ENCODE data around the gene TBX18.

TBX18 gene

GRCh38 chr6:84753173-84753572 is 11.2 kb downstream of the TBX18 start:
- no peak overlapping the region for H3K27ac ChIP-seq
- no peak for DNase-seq (ENCODE audit: low read depth, low spot score)

DNA sequence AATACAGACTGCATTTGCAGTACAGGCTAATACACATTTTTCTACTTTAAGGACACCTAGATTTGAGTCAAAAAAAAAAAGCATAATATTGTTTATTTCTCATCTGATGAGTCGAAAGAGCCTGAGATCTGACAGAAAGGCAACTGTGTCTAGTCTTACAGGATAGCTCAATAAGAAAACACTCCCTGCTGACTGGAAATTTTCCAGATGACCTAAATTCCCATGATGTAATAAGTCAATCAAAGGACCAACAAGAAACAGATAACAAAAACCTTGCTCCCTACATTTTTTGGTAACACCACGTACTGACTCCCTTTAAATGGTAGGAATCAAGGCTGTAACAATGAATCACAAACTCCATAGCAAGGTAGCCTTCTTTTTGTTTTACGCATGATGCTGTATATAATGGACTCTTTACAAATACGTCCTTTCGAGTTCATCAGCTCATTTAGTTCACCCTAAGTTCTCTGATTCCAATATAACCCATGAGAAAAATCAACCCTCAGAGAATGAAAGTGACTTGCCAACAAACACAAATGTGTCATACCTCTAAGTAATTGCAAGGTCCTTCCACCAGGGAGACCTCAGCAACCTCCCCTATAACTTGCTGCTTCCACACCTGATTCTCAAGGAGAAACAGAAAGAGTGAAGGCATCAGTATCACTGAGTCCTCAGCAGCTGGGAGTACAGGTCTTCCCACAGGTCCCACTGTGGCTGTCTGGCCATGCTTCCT is 12.1 kb downstream of the TBX18 start:
- no peak for DNase-seq (ENCODE audit: low read depth, low spot score)
- H3K27ac ChIP-seq: no peak overlapping the region

DNA sequence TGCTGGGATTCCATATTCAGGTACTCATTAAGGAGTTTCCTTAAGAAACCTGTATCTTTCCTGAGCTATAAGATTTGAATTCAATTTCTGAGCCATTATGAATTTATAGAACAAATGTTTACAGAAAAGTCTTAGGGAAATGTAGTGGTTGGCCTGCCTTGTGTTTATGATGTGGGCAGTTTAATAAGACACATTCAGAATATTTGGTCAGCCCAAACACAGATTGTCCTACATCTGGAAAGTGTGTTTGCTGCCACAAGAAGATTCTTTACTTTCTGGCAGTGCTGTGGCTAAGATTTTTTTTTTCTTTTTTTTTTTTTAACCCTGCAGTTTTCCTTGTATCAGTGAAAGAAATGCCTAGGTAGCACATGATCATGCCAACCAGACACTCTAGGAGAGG is 15.2 kb downstream of the TBX18 start:
- no peak overlapping the region for H3K27ac ChIP-seq
- no peak for DNase-seq (ENCODE audit: low read depth, low spot score)

DNA sequence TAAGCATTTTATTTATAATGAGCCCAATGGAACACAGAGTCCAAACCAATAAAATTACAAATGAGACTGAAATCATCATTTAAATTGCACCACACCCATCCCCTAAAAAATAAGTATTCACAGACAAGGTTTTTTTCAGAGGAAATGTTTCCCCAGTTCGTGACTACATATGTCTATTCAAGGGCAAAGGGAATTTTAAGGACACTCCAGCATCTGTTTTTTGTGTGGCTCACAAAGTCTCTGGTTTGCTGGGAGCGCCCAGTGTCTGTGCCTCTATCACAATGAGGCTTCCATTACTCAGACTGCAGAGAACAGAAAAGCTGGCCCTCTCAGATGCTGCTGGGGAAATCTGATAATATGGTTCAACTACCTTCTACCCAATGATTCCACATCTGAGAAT is 16.0 kb downstream of the TBX18 start:
- no peak for DNase-seq (ENCODE audit: low read depth, low spot score)
- H3K27ac ChIP-seq: no peak overlapping the region

DNA sequence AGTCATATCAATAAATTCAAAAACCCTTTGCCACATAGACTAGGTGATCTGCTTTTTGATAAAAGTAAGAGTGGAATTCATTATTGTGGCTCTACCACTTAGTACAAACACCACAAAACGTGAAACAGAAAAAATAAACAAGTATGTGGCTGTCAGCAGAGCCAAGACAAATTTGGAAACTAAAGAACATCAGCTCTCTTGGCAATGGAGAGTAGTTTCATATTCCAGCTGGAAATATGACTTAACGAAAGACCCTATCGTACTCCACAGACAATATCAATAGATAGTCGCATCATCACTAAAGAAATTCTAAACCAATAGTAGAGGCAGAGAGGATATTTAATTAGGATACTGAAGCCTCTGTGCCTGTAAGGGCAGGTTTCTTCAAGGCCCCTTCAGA is 20.8 kb downstream of the TBX18 start:
- no peak for DNase-seq (ENCODE audit: low read depth, low spot score)
- H3K27ac ChIP-seq: no peak overlapping the region

DNA sequence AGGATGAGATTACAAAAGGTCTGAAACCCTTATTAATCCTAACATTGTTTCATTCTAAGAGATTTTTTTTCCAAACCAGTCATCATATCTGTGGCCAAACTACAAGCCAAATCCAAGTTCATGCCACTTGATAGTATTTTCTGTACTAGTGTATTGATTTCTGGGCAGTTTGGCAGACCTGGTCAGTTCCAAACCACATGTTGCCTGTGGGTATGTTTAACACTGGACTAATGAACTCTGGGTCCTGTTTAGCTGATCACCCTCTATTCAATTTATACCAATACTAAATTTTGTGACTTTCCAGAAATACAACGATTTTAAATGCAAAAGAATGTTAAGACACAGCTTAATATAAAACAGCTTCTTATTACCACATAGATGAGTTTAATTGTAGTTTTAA is 24.0 kb downstream of the TBX18 start:
- DNase-seq (ENCODE audit: low read depth, low spot score): no peak

GRCh38 chr6:84739866-84740208 is 24.6 kb downstream of the TBX18 start:
- peak; percentile 93 for DNase-seq (ENCODE audit: low read depth, low spot score)
- H3K27ac ChIP-seq: peak overlapping the region; percentile 93

More for the DNA sequence above, 24.0 kb downstream of the TBX18 start:
- peak overlapping the region; percentile 93 for H3K27ac ChIP-seq

DNA sequence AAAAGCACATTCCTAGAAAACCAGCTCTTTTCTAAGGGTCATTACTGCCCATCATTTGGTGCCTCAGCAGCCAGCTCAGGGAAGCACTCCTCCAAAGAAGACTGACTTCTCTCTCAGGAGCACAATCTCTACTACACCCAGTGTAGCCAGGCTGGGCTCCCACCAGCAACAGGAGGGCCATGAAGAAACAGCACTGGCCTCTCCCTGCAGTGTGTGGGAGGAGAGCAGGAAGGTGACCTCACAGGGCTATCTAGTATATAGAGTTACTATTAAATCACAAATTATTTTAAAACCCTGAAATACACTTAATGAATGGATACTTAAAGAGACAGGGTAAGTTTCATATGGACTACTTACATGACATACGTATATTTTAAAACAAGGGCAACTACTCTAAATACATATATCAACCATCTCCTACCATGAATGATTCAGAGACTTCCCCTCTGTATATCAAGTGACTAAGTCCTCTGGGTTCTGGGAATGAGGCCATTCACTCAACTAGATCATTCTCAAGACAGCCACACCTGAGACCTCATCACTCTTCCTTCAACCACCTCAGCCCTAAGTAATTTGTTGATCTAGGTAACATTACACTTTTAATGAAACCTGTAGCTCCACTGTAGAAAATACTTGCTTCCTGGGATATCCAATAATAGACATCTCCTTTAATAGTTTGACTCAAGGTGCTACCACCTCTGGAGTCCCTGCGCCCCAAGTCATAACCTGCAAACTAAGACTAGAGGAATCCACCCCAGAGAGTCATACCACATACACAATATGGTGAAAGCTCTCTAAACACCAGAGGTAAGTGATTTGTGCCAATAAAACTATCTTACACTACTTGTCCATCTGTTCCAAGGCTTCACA is 25.2 kb downstream of the TBX18 start:
- peak overlapping the region; percentile 93 for H3K27ac ChIP-seq
- peak; percentile 77 for DNase-seq (ENCODE audit: low read depth, low spot score)

DNA sequence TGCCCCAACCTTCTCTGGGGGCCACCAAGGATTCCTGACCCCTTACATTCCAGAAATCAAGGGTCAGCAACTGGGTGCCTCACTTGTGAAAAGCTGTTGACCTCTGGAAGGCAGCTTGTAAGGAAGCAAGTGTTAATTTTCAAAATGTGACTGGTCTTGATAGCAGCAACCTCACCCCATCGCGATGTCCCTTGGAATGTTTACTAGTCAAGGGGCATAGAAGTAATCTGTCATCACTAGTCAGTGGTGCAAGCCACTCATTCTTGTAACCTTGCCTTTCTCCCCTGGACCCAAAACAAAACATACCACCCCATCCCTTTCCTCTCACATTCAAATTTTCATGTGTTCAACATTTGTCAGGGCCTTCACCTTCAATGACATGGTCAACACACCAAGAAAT is 30.5 kb downstream of the TBX18 start:
- no peak for DNase-seq (ENCODE audit: low read depth, low spot score)
- H3K27ac ChIP-seq: no peak overlapping the region

GRCh38 chr6:84731901-84732300 is 32.5 kb downstream of the TBX18 start:
- H3K27ac ChIP-seq: no peak overlapping the region
- no peak for DNase-seq (ENCODE audit: low read depth, low spot score)

GRCh38 chr6:84731401-84731800 is 33.0 kb downstream of the TBX18 start:
- DNase-seq (ENCODE audit: low read depth, low spot score): no peak
- H3K27ac ChIP-seq: no peak overlapping the region

DNA sequence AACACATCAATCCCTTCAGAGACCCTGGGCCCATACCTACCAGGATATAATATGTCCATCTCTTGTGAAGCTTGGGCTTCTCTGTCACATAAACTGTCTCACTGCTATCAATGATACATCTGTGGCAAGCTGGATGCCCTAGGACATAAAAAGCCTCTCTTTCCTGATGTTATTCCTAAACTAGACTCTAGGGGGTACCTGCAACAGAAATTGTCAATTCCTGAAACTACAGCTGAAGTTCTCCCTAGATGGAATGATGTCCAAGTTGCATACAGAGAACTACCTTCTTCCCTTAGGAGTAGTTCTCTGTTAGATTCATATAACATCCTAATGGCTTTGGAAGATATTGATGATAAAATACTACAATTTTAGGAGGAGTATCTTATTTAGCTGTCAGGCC is 35.8 kb downstream of the TBX18 start:
- no peak overlapping the region for H3K27ac ChIP-seq
- DNase-seq (ENCODE audit: low read depth, low spot score): no peak

GRCh38 chr6:84719152-84719551 is 45.2 kb downstream of the TBX18 start:
- no peak for DNase-seq (ENCODE audit: low read depth, low spot score)
- H3K27ac ChIP-seq: no peak overlapping the region

GRCh38 chr6:84718038-84718955 is 46.1 kb downstream of the TBX18 start:
- no peak for DNase-seq (ENCODE audit: low read depth, low spot score)
- H3K27ac ChIP-seq: no peak overlapping the region

DNA sequence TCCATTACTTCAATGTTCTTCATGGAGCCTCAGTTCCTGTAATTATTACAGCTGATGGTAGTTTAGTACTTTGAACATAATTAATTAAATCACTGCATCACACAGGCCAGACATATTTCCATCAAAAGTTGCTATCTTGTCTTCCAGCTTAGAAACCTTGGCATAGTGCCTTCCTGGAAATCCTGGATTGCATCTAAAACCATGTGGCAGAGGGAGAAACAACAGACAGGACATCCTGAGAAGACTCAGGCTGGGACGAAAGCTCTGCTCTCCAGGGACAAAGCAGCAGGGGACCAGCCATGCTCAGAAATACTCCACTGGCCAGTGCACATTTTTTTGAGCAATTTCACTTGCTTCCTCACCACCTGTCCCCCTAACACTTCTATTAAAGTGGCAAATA is 55.3 kb downstream of the TBX18 start:
- no peak for DNase-seq (ENCODE audit: low read depth, low spot score)
- H3K27ac ChIP-seq: no peak overlapping the region

DNA sequence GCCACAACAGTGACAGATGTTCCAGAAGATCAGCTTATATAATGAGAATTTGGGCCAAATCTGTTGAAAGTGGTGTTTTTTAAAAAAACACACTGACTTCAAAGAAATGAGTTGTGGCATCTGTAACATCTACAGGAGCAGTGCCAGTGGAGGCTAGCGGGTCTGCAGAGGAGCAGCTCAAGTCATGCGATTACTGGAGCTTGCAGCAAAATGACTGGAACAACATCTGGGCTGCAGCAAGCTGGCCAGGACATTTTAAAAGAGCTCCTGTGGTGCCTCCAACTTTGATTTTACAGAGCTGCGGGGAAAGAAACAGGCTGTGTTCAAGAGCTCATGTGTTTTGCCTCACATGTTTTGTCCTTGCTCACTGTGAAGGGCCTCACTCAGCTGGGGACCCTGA is 57.2 kb downstream of the TBX18 start:
- no peak for DNase-seq (ENCODE audit: low read depth, low spot score)

GRCh38 chr6:84696166-84696565 is 68.2 kb downstream of the TBX18 start:
- no peak for DNase-seq (ENCODE audit: low read depth, low spot score)

More for the DNA sequence above, 57.2 kb downstream of the TBX18 start:
- no peak overlapping the region for H3K27ac ChIP-seq

DNA sequence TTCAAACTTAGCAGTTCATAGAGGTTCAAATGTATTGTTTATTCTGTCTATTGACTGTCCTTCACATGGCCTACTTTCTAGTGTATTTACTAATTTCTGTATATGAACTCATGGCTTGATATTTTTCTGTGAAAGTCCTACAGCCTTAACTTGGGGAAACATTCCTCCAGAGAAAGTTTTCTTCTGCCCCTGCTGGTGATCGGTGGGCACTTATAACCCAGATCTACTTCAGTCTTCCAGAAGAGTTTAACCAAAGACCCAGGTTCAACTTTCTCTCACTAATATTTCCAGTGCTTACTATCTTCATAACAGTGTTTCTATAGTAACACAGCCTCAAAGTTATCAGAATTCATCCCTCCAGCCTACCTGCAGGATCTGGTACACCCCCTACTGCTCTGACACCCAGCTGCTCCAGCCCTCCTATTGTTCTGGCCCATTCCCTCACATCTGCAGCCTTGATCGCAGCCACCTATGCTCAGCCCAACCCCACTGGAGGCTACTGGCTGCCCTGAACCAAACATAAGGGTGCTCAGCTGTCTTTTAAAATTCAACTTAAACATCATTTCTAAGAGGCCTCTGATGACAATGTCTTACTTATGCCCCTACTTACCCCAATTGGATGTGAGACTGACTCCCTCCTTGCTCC is 72.3 kb downstream of the TBX18 start:
- no peak overlapping the region for H3K27ac ChIP-seq
- DNase-seq (ENCODE audit: low read depth, low spot score): no peak

More at GRCh38 chr6:84696166-84696565, 68.2 kb downstream of the TBX18 start:
- H3K27ac ChIP-seq: no peak overlapping the region

GRCh38 chr6:84688141-84688873 is 76.1 kb downstream of the TBX18 start:
- DNase-seq (ENCODE audit: low read depth, low spot score): no peak
- no peak overlapping the region for H3K27ac ChIP-seq

Measured in epithelial cell of prostate (primary cell).